Fibroblast of the aortic adventitia (primary cell): ENCODE data around the gene CYRIA. TPM values are rescaled to one million over a fixed set of nuclear protein-coding genes. Genes with fewer than 3 reads are reported as not detected.

Source experiments
- DNase-seq: peaks from one replicate; pipeline ENCODE4 v3.0.0-alpha.2; 2010; ENCODE audit warnings: low read depth
- H3K4me3 ChIP-seq: 2 replicates; pipeline ENCODE4 v1.5.1; 2011; ENCODE audit warnings: low read depth, mild to moderate bottlenecking, control low read depth, low read length, moderate library complexity
- CTCF ChIP-seq: IDR thresholded peaks from 2 replicates; pipeline ENCODE4 v1.5.1; 2011; ENCODE audit warnings: mild to moderate bottlenecking, low read length, control low read depth, inconsistent platforms; ENCODE audit not compliant: insufficient read depth
- total RNA-seq: library from RNA; depleted of rRNA; stranded (reverse); fragments of >200 nt; gene quantifications from 2 replicates; pipeline ENCODE4 v1.2.3, GENCODE V29; 2012; ENCODE audit warnings: low replicate concordance

Gene CYRIA
- total RNA-seq: 0.54 and 5.6 TPM in 2 replicates

DNA sequence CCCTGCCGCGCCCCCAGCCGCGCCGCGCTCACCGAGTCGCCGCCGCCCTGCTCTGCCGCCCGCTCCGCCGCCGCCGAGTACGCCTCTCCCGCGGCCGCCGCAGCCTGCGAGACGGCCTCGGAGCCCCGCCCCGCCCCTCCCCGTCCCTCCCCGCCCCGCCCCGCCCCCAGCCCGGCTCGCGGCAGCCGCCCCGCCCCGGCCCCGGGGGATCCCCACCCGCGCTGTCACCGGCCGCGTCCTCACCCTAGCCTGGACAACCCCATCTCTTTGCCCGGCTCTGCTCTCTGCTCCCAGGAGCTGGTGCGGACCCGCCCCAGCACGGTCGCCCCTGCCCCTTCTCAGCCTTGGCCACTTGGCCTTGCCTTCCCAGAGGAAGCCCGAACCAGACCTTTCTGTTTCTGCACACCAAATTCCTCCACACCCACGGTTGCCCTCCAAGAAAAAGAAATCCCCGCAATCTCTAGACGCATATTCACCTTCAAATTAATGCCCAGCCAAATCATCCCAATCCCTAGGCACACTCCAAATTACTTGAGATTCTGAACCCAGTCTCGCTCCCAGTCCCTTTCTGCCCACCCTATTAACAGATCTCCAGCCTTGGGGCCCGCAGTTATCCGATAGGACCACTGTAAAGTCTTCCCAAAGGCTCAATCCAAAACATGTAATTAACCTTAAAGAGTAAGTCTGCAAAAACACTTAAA, at the start of gene CYRIA:
TSS of gene CYRIA (minus strand) at position 87 of the 701 bp plus-strand sequence. CDS start 77,715 bp downstream, outside the sequence.
- H3K4me3 ChIP-seq: peak within 1 kb of the TSS; percentile 44
- TF ChIP-seq CTCF: no peak
- no peak for DNase-seq

- no peak overlapping the region for H3K4me3 ChIP-seq
- no peak for DNase-seq
- no peak for TF ChIP-seq CTCF
These were observed 47.4 kb upstream of the CYRIA start for GRCh38 chr2:16713011-16713423.

DNA sequence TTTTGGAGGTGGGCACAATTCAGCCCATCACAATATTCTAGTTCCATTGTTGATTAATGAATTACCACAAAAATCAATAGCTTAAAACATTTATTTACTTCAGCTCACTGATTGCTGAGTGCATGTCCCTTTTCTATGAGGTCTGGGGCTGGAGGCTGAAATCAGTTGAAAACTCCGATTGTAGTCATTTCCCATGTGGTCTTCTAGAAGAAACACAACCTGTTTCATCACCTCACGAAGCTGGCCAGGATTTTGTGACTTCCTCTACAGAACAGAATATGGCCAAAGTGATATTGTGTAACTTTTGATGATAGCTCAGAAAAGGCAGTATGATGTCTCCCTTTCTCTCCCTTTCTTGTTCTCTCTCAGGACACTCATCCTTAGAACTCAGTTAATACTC, 44.1 kb upstream of the CYRIA start:
- DNase-seq: no peak
- H3K4me3 ChIP-seq: no peak overlapping the region
- TF ChIP-seq CTCF: no peak

GRCh38 chr2:16708173-16708572, 42.5 kb upstream of the CYRIA start:
- no peak for TF ChIP-seq CTCF
- DNase-seq: no peak
- no peak overlapping the region for H3K4me3 ChIP-seq

GRCh38 chr2:16707014-16707623, 41.5 kb upstream of the CYRIA start:
- TF ChIP-seq CTCF: no peak
- DNase-seq: no peak
- no peak overlapping the region for H3K4me3 ChIP-seq

DNA sequence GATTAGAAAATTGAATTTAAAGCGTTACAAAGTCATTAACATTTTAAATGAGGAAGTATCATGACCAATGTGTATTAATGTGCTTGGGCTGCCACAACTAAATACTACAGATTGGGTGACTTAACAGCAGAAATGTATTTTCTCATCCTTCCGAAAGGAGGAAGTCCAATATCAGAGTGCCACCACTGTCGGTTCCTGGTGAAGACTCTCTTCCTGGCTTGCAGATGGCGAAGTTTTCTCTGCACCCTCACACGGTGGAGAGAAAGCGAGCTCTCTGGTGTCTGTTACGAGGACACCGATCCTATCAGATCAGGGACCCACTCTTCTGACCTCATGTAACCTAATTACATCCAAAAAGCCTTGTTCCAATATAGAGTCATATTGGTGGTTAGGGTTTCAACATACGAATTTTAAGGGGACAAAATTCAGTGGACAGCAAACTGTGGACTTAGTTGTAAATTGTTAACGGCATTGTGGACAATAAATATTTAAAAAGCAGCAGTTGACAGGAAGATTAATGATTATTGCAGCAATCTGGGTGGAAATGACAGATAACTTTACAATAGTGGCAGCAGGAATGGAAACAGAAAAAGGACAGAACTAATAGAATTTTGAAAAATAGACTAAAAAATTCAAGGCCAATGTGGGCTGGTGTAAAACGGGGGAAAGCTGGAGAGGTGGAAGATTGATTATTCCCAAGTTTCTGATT, 35.1 kb upstream of the CYRIA start:
- no peak overlapping the region for H3K4me3 ChIP-seq
- no peak for DNase-seq
- no peak for TF ChIP-seq CTCF
